OCI-LY3 (cell line): ENCODE data around the gene LMBRD2.

Experiments
- EZH2phosphoT487 ChIP-seq: fragments of 200-600 bp; shearing (Covaris generic); IDR thresholded peaks from 2 replicates; pipeline ENCODE4 v1.6.1; 2018; ENCODE audit warnings: antibody characterized with exemption, mixed run types, low read depth
- TF ChIP-seq, protein P1 (sequence below): fragments of 200-600, 300-600 bp; sonication (generic); IDR thresholded peaks from 2 replicates; pipeline ENCODE4 v1.5.1; 2014; ENCODE audit warnings: antibody characterized with exemption, low read length, low read depth

DNA sequence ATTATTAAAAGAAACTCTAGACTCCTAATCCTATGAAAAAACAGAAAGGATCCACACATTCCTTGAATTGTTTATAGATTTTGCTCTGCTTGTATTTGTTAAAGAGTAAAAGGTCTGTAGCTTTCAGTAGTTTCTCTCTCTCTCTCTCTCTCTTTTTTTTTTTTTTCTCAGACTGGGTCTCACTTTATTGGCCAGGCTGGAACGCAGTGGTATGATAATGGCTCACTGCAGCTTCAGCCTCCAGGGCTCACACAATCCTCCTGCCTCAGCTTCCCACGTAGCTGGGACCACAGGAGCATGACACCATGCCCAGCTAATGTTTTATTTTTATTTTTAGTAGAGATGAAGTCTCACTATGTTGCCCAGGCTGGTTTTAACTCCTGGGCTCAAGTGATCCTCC is 94.3 kb downstream of the LMBRD2 start:
- TF ChIP-seq, protein P1, sequence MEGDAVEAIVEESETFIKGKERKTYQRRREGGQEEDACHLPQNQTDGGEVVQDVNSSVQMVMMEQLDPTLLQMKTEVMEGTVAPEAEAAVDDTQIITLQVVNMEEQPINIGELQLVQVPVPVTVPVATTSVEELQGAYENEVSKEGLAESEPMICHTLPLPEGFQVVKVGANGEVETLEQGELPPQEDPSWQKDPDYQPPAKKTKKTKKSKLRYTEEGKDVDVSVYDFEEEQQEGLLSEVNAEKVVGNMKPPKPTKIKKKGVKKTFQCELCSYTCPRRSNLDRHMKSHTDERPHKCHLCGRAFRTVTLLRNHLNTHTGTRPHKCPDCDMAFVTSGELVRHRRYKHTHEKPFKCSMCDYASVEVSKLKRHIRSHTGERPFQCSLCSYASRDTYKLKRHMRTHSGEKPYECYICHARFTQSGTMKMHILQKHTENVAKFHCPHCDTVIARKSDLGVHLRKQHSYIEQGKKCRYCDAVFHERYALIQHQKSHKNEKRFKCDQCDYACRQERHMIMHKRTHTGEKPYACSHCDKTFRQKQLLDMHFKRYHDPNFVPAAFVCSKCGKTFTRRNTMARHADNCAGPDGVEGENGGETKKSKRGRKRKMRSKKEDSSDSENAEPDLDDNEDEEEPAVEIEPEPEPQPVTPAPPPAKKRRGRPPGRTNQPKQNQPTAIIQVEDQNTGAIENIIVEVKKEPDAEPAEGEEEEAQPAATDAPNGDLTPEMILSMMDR, result no peak
- TF ChIP-seq EZH2phosphoT487, result no peak
